Calu3 (cell line): ENCODE measurements around the gene MTM1. TPM values are rescaled to one million over a fixed set of nuclear protein-coding genes. Genes with fewer than 3 reads are reported as not detected.

Source experiments
- BruUV-seq: library from RNA; stranded (reverse); fragments of 400-500 nt; replicated peaks from 2 replicates; lab custom pipeline; 2021; lab: Mats Ljungman, UMichigan
- CTCF ChIA-PET: fragments of 300-600 bp; sonication (Branson Sonifier 250); formaldehyde crosslinking; loops from one replicate; lab custom pipeline; 2022; ENCODE audit warnings: antibody characterized with exemption; lab: Charles Lee
- DNase-seq: peaks from one replicate; pipeline ENCODE4 v3.0.0; 2022
- H3K27ac Mint-ChIP-seq: one replicate; pipeline ENCODE4 v1.8.0; 2022; ENCODE audit warnings: mixed read lengths; ENCODE audit not compliant: unreplicated experiment
- H3K27me3 Mint-ChIP-seq: one replicate; pipeline ENCODE4 v1.8.0; 2022; ENCODE audit warnings: mixed read lengths; ENCODE audit not compliant: unreplicated experiment
- H3K36me3 Mint-ChIP-seq: one replicate; pipeline ENCODE4 v1.8.0; 2022; ENCODE audit warnings: mild to moderate bottlenecking, moderate library complexity, mixed read lengths; ENCODE audit not compliant: insufficient read depth, unreplicated experiment
- H3K4me1 Mint-ChIP-seq: one replicate; pipeline ENCODE4 v1.8.0; 2022; ENCODE audit warnings: mild to moderate bottlenecking, low read depth, mixed read lengths; ENCODE audit not compliant: unreplicated experiment
- H3K4me3 Mint-ChIP-seq: one replicate; pipeline ENCODE4 v1.8.0; 2022; ENCODE audit warnings: mild to moderate bottlenecking, low read depth, moderate library complexity, mixed read lengths; ENCODE audit not compliant: unreplicated experiment
- H3K9me3 Mint-ChIP-seq: one replicate; pipeline ENCODE4 v1.8.0; 2022; ENCODE audit warnings: low read depth, mixed read lengths; ENCODE audit not compliant: unreplicated experiment
- intact Hi-C: fragments of 100-400 bp; cut with micrococcal nuclease; formaldehyde crosslinking; loops from one replicate; pipeline ENCODE4 v1.10.0; 2022; ENCODE audit not compliant: unreplicated experiment
- total RNA-seq: library from RNA; stranded (reverse); gene quantifications from 2 replicates; pipeline ENCODE4 v1.2.3, GENCODE V29; 2022
- TF ChIP-seq, protein P1 (sequence below): fragments of 200-600 bp; IDR thresholded peaks from one replicate; pipeline ENCODE4 v1.8.0; 2022; ENCODE audit warnings: antibody characterized with exemption; ENCODE audit not compliant: unreplicated experiment

MTM1 gene
- total RNA-seq, 1 experiment from 2014 or later: 13.2 TPM

GRCh38 chrX:150587585-150588503, 19.4 kb downstream of the MTM1 start:
- no peaks in the 10 kb centered on the region for H3K27me3 Mint-ChIP-seq
- CTCF ChIA-PET: interaction anchor here (0.6 kb wide), 1 partner anchor 101 kb away, joined by 4 read pairs; no protein-coding TSS in a partner anchor
- TF ChIP-seq, protein P1, sequence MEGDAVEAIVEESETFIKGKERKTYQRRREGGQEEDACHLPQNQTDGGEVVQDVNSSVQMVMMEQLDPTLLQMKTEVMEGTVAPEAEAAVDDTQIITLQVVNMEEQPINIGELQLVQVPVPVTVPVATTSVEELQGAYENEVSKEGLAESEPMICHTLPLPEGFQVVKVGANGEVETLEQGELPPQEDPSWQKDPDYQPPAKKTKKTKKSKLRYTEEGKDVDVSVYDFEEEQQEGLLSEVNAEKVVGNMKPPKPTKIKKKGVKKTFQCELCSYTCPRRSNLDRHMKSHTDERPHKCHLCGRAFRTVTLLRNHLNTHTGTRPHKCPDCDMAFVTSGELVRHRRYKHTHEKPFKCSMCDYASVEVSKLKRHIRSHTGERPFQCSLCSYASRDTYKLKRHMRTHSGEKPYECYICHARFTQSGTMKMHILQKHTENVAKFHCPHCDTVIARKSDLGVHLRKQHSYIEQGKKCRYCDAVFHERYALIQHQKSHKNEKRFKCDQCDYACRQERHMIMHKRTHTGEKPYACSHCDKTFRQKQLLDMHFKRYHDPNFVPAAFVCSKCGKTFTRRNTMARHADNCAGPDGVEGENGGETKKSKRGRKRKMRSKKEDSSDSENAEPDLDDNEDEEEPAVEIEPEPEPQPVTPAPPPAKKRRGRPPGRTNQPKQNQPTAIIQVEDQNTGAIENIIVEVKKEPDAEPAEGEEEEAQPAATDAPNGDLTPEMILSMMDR: peak; percentile 30
- H3K4me1 Mint-ChIP-seq: no peaks in the 10 kb centered on the region
- DNase-seq: peak; percentile 35
- no peak overlapping the region for H3K4me3 Mint-ChIP-seq
- no peaks in the 10 kb centered on the region for H3K9me3 Mint-ChIP-seq
- intact Hi-C loops: loop anchor here (5.0 kb wide), 1 partner anchor 226 kb away; the partner anchor contains the start of gene MAMLD1
- H3K27ac Mint-ChIP-seq: no peak overlapping the region
- H3K36me3 Mint-ChIP-seq: no peaks in the 10 kb centered on the region
- no TSS peak for BruUV-seq

DNA sequence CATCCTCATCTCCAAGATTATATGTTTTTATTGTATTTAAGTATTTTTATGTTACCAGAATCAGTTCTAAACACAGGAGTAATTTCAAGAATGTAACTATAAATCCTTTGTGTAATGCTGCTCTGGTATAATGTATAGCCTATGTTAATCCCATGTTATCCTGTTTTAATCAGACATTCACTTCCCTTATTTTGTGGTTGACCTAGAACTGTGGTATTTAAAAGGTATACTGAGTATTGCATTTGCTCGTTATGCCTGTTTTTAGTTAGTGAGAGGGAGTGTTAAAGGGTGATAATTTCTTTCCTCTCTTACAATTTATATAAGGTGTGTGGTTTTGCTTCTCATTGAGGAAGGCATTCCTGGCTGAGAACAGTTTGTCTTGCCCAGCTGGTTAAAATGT, 26.2 kb downstream of the MTM1 start:
- no peak overlapping the region for H3K27ac Mint-ChIP-seq
- H3K27me3 Mint-ChIP-seq: no peaks in the 10 kb centered on the region
- CTCF ChIA-PET: no interaction called here
- no peak for DNase-seq
- TF ChIP-seq, protein P1: no peak
- intact Hi-C loops: no loop called here
- H3K4me1 Mint-ChIP-seq: no peaks in the 10 kb centered on the region
- no peak overlapping the region for H3K4me3 Mint-ChIP-seq
- H3K36me3 Mint-ChIP-seq: no peaks in the 10 kb centered on the region
- no peaks in the 10 kb centered on the region for H3K9me3 Mint-ChIP-seq
- BruUV-seq: no TSS peak

- Mint-ChIP-seq H3K27ac (no peak overlapping the region), H3K4me3 (no peak overlapping the region), H3K27me3 (no peaks in the 10 kb centered on the region), H3K9me3 (no peaks in the 10 kb centered on the region), H3K36me3 (no peaks in the 10 kb centered on the region), H3K4me1 (no peaks in the 10 kb centered on the region)
- TF ChIP-seq, protein P1: no peak
- BruUV-seq: no TSS peak
- CTCF ChIA-PET: no interaction called here
- no peak for DNase-seq
- intact Hi-C loops: no loop called here
Measured at GRCh38 chrX:150599226-150599625, 30.8 kb downstream of the MTM1 start.

GRCh38 chrX:150602296-150602695, 33.9 kb downstream of the MTM1 start:
- intact Hi-C loops: no loop called here
- DNase-seq: no peak
- no peaks in the 10 kb centered on the region for H3K9me3 Mint-ChIP-seq
- H3K36me3 Mint-ChIP-seq: no peaks in the 10 kb centered on the region
- no peaks in the 10 kb centered on the region for H3K27me3 Mint-ChIP-seq
- no TSS peak for BruUV-seq
- CTCF ChIA-PET: no interaction called here
- no peak overlapping the region for H3K27ac Mint-ChIP-seq
- TF ChIP-seq, protein P1: no peak
- H3K4me3 Mint-ChIP-seq: no peak overlapping the region
- H3K4me1 Mint-ChIP-seq: no peaks in the 10 kb centered on the region
